HG03175 (cell line): ENCODE measurements around the gene ATP2C1.

Experiments used
- ATAC-seq: cut with Tn5 transposase; IDR thresholded peaks from one replicate; pipeline ENCODE4 v1.9.1; 2021; ENCODE audit warnings: mild to moderate bottlenecking, moderate library complexity; ENCODE audit not compliant: unreplicated experiment

The ATP2C1 gene

GRCh38 chr3:130895690-130896488, 2.0 kb downstream of the ATP2C1 start:
- ATAC-seq, result no peak

DNA sequence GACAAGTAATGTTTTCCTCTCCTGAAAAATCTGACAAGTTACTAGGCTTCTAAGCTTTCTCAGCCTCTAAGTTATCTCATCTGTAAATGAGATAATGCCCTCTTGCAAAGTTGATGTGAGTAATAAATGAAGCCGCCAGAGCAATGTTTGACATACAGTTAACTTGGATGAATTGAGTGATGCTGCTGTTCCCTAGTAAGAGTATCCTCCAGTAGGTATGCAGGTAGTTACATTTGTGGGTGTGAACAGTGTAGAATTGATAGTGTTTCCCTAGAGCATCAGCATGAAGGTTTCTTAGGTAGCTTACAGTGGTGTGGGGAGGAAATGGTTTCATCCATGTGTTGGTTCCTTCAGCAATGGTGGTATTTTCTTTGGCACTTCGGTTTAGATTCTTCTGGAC, 3.4 kb downstream of the ATP2C1 start:
- no peak for ATAC-seq

- ATAC-seq, result peak; percentile 55
Measured at GRCh38 chr3:130900959-130901358, 7.1 kb downstream of the ATP2C1 start.

GRCh38 chr3:130901463-130902204, 7.8 kb downstream of the ATP2C1 start:
- ATAC-seq, result no peak

GRCh38 chr3:130903412-130903908, 9.6 kb downstream of the ATP2C1 start:
- ATAC-seq, result no peak

DNA sequence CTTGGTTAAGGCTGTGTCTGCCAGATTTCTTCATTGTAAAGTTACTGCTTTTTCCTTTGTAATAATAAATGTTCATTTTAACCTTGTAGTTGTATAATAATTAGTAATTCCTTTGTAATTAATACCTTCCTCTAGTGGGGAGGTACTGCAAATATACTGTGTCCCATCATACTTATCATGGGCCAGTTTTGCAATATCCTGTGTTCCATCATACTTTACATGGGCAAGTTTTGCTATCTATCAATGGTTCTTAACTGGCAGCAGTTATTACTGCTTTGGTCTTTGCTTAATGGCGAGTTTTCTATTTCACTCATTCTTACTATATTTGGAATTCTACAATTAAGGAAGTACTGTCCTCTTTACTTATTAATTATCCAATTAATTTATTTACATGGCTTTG, 10.6 kb downstream of the ATP2C1 start:
- ATAC-seq, result no peak

- ATAC-seq, result no peak
Measured at GRCh38 chr3:130905551-130905950, 11.7 kb downstream of the ATP2C1 start.

- no peak for ATAC-seq
Measured at GRCh38 chr3:130906374-130906995, 12.6 kb downstream of the ATP2C1 start.

DNA sequence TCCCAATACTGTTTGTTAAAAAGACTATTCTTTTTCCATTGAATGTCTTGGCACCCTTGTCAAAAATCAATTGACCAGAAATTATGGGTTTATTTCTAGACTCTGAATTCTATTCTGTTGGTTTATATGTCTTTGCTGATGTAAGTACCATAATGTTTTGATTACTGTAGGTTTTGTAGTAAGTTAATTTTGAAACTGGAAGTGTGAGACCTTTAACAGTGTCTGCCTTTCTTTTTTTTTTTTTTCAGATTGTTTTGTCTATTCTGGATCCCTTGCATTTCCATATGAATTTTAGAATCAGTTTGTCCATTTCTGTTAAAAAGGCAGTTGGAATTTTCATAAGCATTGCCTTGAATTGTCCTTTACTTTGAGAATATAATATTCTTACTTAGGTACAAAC, 13.6 kb downstream of the ATP2C1 start:
- no peak for ATAC-seq

DNA sequence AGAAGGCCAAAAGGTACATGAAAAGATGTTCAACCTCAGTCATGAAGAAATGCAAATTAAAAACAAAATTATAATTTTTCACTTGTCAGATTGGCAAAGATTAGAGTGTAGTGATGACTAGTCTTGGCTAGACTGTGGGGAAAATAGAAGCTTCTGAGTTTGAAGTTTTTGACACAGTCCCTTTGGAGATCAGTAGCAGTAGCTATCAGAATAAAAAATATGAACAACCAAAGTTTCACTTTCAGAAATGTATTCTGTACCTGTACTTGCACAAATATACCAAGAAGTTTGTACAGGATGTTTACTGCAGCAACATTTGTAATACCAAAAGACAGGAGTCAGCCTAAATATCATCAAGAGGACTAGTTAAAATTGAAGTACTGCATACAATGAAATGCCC, 14.1 kb downstream of the ATP2C1 start:
- peak; percentile 44 for ATAC-seq

DNA sequence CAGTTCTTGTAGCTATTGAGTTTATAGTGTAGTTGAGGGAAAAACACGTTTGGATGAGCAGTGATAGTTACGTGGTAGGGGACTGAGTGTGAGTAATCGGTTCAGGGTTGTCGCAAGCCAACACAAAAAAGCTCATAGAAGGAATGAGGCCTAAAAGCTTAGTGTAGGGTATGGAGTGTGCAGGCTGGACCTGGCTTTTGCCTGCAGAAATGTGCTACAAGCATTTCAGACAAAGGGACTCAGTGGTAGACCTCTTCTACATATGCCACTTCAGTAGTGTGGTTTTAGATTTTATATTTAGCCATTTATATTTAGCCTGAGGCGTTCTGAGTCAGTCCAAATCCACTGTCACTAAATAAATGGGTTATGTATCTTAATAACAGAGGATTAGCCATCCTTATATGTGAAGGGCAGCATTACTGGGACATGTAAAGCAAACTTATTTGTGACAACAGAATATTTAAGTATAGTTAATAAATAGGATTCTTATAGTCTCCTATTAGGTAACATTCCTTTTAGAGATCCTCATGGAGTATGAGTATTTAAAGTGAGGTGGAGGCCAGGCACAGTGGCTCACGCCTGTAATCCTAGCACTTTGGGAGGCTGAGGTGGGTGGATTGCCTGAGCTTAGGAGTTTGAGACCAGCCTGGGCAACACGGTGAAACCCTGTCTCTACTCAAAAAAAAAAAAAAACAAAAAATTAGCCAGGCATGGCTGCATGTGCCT, 21.8 kb downstream of the ATP2C1 start:
- no peak for ATAC-seq

DNA sequence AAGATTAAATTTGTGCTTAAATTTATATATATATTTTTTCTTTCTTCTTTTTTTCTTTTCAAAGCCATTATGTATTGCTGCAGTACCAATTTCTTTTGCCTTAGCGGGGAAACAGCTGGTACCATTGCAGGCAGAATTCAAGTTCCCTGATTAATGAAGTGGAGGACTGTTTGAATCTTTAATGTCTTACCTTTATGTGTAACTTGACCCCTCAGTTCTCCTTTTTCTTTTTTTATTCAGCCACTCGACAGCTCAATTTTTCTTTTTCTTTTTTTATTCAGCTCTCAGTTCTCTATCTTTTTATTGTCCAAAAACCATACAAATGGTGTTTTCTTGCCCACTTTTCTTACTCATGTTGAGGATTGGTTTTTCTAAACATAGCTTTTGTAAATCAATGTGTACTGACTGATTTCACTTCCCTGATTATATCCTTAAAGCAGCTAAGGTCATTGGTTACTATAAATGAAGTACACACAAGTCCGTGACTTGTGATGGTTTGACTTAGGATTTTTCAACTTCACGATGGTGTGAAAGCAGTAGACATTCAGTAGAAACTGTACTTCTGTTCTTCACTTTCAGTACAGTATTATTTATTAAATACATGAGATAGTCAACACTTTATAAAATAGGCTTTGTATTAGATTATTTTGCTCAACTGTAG, 22.8 kb downstream of the ATP2C1 start:
- peak; percentile 73 for ATAC-seq

DNA sequence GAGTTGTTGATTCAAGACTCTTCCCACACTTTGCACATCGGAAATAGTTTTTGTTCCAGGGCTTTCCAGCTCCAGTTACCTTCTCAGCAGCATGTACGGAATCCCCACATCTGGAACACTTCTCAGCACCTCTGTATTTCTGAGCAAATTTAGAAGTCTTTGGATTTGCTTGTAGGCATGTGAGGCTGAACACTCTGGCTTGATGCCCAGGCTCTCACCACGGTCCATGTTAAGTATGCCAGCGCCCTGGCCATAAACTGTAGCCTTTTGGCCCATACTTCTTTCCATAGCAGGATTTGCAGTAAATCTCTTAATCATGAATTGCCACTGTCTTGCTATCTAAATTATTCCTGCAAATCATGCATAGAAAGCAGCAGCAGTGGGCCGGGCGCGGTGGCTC, 24.4 kb downstream of the ATP2C1 start:
- ATAC-seq, result no peak

DNA sequence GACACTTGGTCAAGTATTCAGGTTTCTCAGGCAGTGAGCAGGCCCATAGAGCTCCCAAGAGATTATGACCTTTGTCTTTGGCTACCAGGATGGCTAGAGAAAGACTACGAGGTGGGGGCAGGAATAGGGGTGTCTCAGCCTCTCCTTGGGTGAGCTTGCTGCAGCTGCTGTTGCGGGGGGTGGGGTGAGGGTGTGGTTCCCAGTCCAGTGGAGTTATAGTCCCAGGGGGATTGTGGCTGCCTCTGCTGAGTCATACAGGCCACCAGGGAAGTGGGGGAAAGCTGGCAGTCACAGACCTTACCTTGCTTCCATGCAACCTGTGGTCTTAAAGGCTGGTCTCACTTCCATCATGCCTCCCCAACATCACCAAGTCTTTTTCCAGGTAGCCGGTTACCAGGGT, 31.7 kb downstream of the ATP2C1 start:
- peak; percentile 79 for ATAC-seq

GRCh38 chr3:130926504-130926903, 32.6 kb downstream of the ATP2C1 start:
- ATAC-seq, result no peak

DNA sequence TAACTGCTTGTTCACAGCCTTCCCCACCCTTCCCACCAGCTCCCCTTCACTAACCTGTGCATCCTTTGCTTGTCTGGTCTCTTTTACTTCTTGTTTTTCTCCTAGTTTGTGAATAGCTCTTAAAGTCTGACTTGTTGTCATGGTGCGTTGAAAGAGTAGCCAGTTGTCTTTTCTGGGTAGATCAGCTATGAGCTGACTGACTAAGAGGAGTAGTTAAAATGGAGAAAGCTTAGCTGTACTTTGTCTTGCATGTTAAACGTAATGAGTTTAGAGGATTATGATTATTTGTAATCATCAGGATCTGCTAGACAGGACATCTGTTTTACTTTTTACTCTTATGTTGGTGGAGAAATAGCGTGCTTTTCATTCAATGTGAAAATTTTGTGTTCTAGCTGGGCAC, 35.9 kb downstream of the ATP2C1 start:
- ATAC-seq, result no peak

DNA sequence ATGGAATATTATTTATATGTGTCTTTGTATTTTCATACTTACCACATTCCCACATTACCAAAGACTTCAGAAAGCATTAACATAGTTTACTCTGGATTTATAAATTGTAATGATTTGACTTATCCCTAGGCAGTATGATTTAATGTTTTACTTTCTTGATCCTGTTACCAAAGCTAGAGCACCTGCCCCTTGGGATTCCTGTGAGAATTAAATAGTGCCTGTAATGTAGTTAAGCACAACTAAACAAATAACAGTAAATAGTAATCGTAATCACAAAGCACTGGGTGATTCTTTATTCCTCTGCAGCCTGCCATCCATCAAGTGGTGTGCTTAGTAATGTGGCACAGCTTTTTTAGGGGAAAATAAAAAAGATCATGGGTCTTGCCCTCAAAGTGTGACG, 39.1 kb downstream of the ATP2C1 start:
- no peak for ATAC-seq

GRCh38 chr3:130933801-130934345, 40.0 kb downstream of the ATP2C1 start:
- no peak for ATAC-seq

GRCh38 chr3:130934442-130935089, 40.7 kb downstream of the ATP2C1 start:
- no peak for ATAC-seq
